HuH-7.5 (cell line): ENCODE data around the gene RPL29.

Source experiments
- DNase-seq: peaks from one replicate; pipeline ENCODE4 v3.0.0; 2011; ENCODE audit warnings: low spot score

RPL29 gene

DNA sequence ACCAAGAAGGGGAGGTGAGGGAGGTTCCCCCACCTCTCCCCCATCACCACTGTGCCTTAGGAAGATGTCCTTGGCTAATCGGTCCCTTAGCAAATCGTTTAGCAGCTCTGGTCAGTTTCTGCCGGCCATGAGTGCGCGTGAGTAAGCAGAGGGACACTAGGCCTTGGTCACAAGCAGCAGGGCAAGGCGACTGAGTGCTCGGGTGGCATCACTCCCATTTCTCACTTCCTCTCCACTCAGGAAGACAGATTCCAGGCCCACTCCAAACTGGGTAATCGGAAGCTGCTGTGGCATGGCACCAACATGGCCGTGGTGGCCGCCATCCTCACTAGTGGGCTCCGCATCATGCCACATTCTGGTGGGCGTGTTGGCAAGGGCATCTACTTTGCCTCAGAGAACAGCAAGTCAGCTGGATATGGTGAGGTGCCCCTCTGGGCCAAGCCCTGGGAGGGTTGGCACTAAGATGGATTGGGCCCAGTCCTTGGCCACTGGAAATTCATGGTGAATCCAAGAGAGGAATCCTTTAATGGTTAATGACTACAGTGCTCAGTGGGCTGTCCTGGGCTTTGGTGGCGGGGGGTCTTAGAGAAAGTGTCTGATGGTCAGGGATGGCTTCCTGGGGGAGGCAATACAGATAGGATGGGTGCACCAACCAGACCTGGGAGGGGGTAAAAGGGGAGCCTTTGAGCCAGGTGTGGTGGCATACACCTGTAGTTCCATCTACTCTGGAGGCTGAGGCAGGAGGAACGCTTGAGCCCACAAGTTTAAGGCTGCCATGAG is 49.6 kb downstream of the RPL29 start:
- no peak for DNase-seq

DNA sequence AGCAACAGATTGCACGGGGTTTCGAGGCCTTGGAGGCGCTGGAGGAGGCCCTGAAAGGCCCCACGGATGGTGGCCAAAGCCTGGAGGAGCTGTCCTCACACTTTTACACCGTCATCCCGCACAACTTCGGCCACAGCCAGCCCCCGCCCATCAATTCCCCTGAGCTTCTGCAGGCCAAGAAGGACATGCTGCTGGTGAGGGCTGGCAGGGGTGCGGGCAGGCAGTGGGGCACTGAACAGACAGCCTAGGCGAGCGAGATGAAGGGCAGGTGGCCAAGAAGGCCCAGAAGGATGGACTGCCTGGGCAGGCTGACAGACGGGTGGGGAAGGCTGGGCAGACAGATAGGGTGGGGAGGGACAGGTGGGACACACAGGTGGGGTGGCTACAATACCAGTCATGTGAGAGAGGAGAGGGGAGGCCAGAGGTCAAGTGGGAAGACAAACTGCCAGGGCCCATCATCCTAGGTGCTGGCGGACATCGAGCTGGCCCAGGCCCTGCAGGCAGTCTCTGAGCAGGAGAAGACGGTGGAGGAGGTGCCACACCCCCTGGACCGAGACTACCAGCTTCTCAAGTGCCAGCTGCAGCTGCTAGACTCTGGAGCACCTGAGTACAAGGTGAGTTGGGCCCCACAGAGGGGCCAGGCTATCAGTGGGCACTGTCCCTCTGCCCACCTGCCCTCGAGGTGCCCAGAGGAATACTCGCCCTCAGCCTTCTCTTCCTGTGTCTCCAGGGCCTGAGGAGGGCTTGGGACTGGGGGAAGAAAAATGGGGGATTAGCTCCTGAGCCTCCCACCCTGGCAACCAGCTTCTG is 50.5 kb downstream of the RPL29 start:
- no peak for DNase-seq

DNA sequence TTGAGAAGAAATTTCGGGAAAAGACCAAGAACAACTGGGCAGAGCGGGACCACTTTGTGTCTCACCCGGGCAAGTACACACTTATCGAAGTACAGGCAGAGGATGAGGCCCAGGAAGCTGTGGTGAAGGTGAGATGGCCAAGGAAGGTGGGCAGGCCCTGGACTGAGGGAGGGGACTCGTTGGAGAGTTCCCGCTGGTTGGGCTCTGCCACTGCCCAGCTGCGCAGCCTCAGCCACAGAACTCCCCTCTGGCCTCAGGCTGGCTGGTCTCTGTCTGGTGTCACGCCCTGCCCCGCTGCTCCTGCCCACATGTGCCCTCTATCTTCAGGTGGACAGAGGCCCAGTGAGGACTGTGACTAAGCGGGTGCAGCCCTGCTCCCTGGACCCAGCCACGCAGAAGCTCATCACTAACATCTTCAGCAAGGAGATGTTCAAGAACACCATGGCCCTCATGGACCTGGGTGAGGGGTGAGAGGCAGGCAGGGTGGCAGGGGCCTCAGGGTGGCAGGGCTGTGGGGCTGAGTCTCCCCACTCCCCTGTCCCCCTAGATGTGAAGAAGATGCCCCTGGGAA is 51.2 kb downstream of the RPL29 start:
- no peak for DNase-seq
